SU-DHL-6 (cell line): ENCODE results near the gene POGLUT2.

Source experiments
- H2AFZ ChIP-seq: fragments of 200-600 bp; sonication (generic); 2 replicates; pipeline ENCODE4 v1.6.1; 2014; ENCODE audit warnings: low read depth, mild to moderate bottlenecking, moderate library complexity, mixed read lengths, antibody characterized with exemption, low read length; ENCODE audit not compliant: severe bottlenecking
- H3F3A ChIP-seq: fragments of 200-600 bp; shearing (Covaris generic); 2 replicates; pipeline ENCODE4 v1.6.0; 2016; ENCODE audit warnings: antibody characterized with exemption, mild to moderate bottlenecking; ENCODE audit not compliant: insufficient read depth
- H3K27ac ChIP-seq: fragments of 200-600 bp; sonication (generic); 2 replicates; pipeline ENCODE4 v1.5.1; 2016; ENCODE audit warnings: low read depth, mild to moderate bottlenecking, low read length, moderate library complexity, mixed read lengths
- H3K27me3 ChIP-seq: fragments of 200-600 bp; sonication (generic), shearing (Covaris generic); 2 replicates; pipeline ENCODE4 v1.6.0; 2014; ENCODE audit warnings: mild to moderate bottlenecking, low read length
- H3K36me3 ChIP-seq: fragments of 200-600 bp; sonication (generic); 2 replicates; pipeline ENCODE4 v1.6.1; 2014; ENCODE audit warnings: mild to moderate bottlenecking, low read length, mixed read lengths
- H3K4me2 ChIP-seq: fragments of 300-600, 200-600 bp; shearing (Covaris generic), sonication (generic); 2 replicates; pipeline ENCODE4 v1.6.0; 2014; ENCODE audit warnings: low read length, low read depth, mild to moderate bottlenecking; ENCODE audit not compliant: poor library complexity, severe bottlenecking
- H3K4me3 ChIP-seq: fragments of 200-600 bp; sonication (generic); 2 replicates; pipeline ENCODE4 v1.5.1; 2014; ENCODE audit warnings: antibody characterized with exemption, low read length, mild to moderate bottlenecking, mixed read lengths; ENCODE audit not compliant: insufficient read depth, poor library complexity, severe bottlenecking
- H3K79me2 ChIP-seq: fragments of 200-600 bp; sonication (generic); 2 replicates; pipeline ENCODE4 v1.6.1; 2014; ENCODE audit warnings: mild to moderate bottlenecking, low read length, moderate library complexity; ENCODE audit not compliant: insufficient read depth
- H3K9ac ChIP-seq: fragments of 200-600 bp; sonication (generic); 2 replicates; pipeline ENCODE4 v1.7.0; 2014; ENCODE audit warnings: mild to moderate bottlenecking, low read length
- H3K9me2 ChIP-seq: fragments of 200-600 bp; sonication (generic); replicated peaks from 2 replicates; pipeline ENCODE4 v1.6.1; 2014; ENCODE audit warnings: low read length; ENCODE audit not compliant: insufficient read depth
- H3K9me3 ChIP-seq: fragments of 200-600 bp; sonication (generic); 2 replicates; pipeline ENCODE4 v1.6.1; 2014; ENCODE audit warnings: low read length, mixed read lengths; ENCODE audit not compliant: insufficient read depth
- H4K20me1 ChIP-seq: fragments of 200-600 bp; sonication (generic); 2 replicates; pipeline ENCODE4 v1.6.1; 2014; ENCODE audit warnings: low read depth, mild to moderate bottlenecking, antibody characterized with exemption, low read length, moderate library complexity, mixed read lengths
- CTCF ChIP-seq: fragments of 200-600 bp; sonication (generic); IDR thresholded peaks from one replicate; pipeline ENCODE4 v1.5.1; 2017; ENCODE audit warnings: antibody characterized with exemption, mild to moderate bottlenecking, low read length, moderate library complexity; ENCODE audit not compliant: insufficient read depth, poor library complexity, severe bottlenecking
- EZH2phosphoT487 ChIP-seq: fragments of 200-600 bp; sonication (generic), shearing (Covaris generic); conservative IDR thresholded peaks from 2 replicates; pipeline ENCODE4 v1.6.1; 2018; ENCODE audit warnings: mild to moderate bottlenecking, antibody characterized with exemption, low read length, moderate library complexity, mixed read lengths

The POGLUT2 gene

GRCh38 chr13:102798581-102799425 lies at the start of gene POGLUT2, which contains the start of gene BIVM:
TSS of gene POGLUT2 (minus strand) at chr13:102798976. CDS start at chr13:102798670, 306 bp downstream.
TSS of gene BIVM (plus strand) at chr13:102799119. CDS start at chr13:102807268, 8,149 bp downstream.
- peak within 1 kb of the TSS; percentile 78 for H3K4me2 ChIP-seq
- peaks cover 8% of the 10 kb centered on the region; the same call in 1 of the 2 replicates for H3F3A ChIP-seq
- no peaks in the 10 kb centered on the region; the same call in 1 of the 2 replicates for H3K79me2 ChIP-seq
- TF ChIP-seq CTCF = no peak
- no peaks in the 10 kb centered on the region for H3K27me3 ChIP-seq
- no peaks in the 10 kb centered on the region for H3K9me2 ChIP-seq
- H3K9ac ChIP-seq = peak within 1 kb of the TSS; percentile 62
- no peaks in the 10 kb centered on the region for H3K9me3 ChIP-seq
- peak within 1 kb of the TSS; percentile 77 for H3K4me3 ChIP-seq
- H3K36me3 ChIP-seq = no peaks in the 10 kb centered on the region
- no peaks in the 10 kb centered on the region for H4K20me1 ChIP-seq
- no peak within 1 kb of the TSS for H3K27ac ChIP-seq
- peak within 1 kb of the TSS; percentile 91 for H2AFZ ChIP-seq

- TF ChIP-seq CTCF (peak; percentile 60), EZH2phosphoT487 (no peak)
- Histone ChIP-seq H2AFZ (no peak overlapping the region), H3K27me3 (no peaks in the 10 kb centered on the region), H3K9me2 (no peaks in the 10 kb centered on the region), H3K9ac (peak overlapping the region; percentile 93), H4K20me1 (0 out of 2 replicates have a peak, but pooled peaks cover 8% of the 10 kb centered on the region), H3K9me3 (no peaks in the 10 kb centered on the region), H3K79me2 (peaks cover 53% of the 10 kb centered on the region), H3K4me3 (peak overlapping the region; percentile 98), H3K4me2 (peak overlapping the region; percentile 92), H3K36me3 (peaks cover 6% of the 10 kb centered on the region; the same call in 1 of the 2 replicates), H3F3A (peaks cover 13% of the 10 kb centered on the region), H3K27ac (peak overlapping the region; percentile 96)
Observed at GRCh38 chr13:102847272-102848234, 48.8 kb upstream of the POGLUT2 start.

- peak overlapping the region; percentile 96 for H3K27ac ChIP-seq
- no peaks in the 10 kb centered on the region for H3K9me3 ChIP-seq
- H3F3A ChIP-seq = peaks cover 13% of the 10 kb centered on the region
- H3K36me3 ChIP-seq = no peaks in the 10 kb centered on the region
- peak overlapping the region; percentile 93 for H3K9ac ChIP-seq
- H3K79me2 ChIP-seq = peaks cover 53% of the 10 kb centered on the region
- peak overlapping the region; percentile 58 for H2AFZ ChIP-seq
- TF ChIP-seq CTCF = no peak
- TF ChIP-seq EZH2phosphoT487 = no peak
- H3K4me2 ChIP-seq = peak overlapping the region; percentile 92
- no peaks in the 10 kb centered on the region for H3K27me3 ChIP-seq
- 0 out of 2 replicates have a peak, but pooled peaks cover 8% of the 10 kb centered on the region for H4K20me1 ChIP-seq
- H3K4me3 ChIP-seq = peak overlapping the region; percentile 98
- H3K9me2 ChIP-seq = no peaks in the 10 kb centered on the region
Observed at GRCh38 chr13:102846261-102847015, 47.7 kb upstream of the POGLUT2 start.
